ENCODE measurements around the gene GNG11.
"Not testable (repeated sequence)": the region's sequence is repeated elsewhere in the genome, so short reads cannot be mapped to it uniquely, and the experiment has no call there.

Gene GNG11

GRCh38 chr7:93913197-93913596 lies 8.3 kb upstream of the GNG11 start:
- no peak for DNase-seq

DNA sequence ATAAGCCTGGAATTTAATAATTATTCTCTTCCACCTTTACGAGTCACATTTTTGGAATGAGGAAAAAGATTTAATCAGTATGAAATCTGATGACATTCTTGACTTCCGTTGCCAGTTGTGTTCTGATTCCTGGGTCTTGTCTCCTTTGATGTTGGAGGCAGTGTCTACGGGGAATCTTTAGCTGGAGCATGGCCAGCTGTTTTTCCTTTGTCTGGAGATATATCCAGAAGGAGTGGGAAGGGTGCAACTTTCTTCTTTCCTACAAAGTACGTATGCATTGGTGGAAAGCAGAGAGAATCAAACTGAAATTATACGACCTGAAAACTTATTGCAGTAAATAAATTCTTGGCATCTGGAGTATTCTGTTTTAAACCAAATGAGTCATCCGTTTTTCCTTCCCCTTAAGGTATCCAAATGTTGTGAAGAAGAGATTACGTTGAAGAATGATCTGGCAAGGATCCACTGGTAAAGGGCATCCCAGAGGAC lies 6.9 kb upstream of the GNG11 start:
- DNase-seq, result no peak

DNA sequence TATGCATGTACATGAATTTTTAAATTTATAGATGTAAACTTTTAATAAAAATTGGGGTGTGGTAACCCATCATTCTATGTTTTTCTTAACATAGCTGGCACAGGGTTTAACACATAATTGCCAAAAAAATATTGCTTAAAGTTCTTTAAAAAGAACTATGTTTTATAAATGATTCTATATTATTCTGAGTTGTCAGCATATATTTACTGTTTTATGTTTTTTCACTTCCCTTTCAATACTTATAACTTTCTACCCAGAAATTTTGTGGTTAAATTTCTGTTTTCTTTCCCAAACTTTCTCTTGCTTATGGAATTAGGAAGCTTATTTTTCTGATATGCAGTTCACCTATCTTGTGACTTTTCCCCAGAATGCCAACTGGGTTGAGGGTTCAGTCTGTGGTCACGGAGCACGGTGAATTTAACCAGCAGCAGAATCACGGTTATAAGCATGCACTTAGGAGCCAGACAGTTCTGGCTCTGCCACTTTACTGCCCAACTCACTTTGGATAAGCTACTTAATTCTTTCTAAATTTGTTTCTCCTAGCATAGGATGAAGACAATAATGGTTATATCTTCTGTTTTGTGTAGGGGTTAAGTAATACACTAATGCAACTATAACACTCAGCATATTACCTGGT lies 6.2 kb upstream of the GNG11 start:
- DNase-seq, result not testable (repeated sequence)

GRCh38 chr7:93915888-93916287 lies 5.6 kb upstream of the GNG11 start:
- DNase-seq, result not testable (repeated sequence)

DNA sequence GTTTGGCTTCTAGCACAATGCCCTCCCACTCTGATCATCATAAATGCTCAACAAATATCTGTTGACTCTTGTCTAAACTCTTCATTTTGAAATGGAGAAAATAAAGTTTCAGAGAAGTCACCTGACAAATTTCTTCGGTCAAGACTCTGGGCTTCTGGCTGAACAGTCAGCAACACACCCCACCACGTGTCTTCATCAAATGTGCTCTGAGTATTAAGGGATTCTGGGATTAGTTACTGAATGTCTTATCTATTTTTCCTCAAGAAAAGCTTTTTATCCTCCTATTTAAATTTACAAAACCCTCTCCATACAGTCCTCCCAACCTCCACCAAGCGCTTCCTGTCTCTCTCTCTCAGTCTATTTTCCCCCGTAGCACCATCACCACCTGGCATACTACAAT lies 5.2 kb upstream of the GNG11 start:
- not testable (repeated sequence) for DNase-seq

GRCh38 chr7:93920496-93921182 lies 896 bp upstream of the GNG11 start:
- no peak for DNase-seq

DNA sequence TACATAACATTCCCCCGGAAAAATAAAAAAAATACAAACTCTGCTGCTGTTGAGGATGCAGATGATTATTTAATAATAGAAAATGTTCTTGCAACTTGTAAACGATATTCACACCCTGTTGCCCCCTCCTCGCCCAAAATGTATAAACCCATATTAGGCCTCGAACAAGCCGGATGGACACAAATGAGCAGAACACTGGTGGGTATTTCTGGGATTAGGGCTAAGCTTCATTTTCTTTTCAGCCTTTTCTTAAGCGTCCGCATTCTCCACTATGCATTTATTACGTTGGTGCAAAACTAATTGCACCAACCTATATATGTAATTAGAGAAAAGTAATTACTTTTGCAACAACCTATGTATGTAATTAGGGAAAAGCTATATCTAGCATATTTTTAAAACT lies 349 bp upstream of the GNG11 start:
- DNase-seq, result no peak

GRCh38 chr7:93923296-93923695 lies 1.8 kb downstream of the GNG11 start:
- no peak for DNase-seq

- DNase-seq, result no peak
Observed at GRCh38 chr7:93923942-93924341, 2.4 kb downstream of the GNG11 start.

- no peak for DNase-seq
Observed at GRCh38 chr7:93926800-93927199, 5.3 kb downstream of the GNG11 start.

GRCh38 chr7:93927585-93927984 lies 6.0 kb downstream of the GNG11 start:
- DNase-seq, result no peak

DNA sequence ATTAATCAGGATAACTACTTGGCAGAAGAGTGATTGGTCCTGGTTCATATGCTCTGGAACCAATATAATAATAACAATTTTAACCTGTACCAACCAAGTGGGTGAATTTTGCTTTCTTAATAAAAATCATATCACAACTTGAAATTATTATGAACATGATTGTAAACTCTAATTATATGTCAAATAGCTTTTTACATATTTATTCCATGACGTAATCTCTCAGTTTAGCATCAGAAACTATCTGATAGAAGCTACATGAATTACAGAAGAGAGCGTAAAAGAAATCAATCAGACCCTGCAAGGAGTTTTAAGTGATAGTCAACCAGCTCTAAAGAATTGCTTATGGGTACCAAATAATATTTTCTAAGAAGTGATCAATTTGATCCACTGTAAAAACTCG lies 10.1 kb downstream of the GNG11 start:
- DNase-seq, result no peak

GRCh38 chr7:93933156-93933555 lies 11.6 kb downstream of the GNG11 start:
- no peak for DNase-seq

GRCh38 chr7:93935102-93935501 lies 13.6 kb downstream of the GNG11 start:
- DNase-seq, result no peak

DNA sequence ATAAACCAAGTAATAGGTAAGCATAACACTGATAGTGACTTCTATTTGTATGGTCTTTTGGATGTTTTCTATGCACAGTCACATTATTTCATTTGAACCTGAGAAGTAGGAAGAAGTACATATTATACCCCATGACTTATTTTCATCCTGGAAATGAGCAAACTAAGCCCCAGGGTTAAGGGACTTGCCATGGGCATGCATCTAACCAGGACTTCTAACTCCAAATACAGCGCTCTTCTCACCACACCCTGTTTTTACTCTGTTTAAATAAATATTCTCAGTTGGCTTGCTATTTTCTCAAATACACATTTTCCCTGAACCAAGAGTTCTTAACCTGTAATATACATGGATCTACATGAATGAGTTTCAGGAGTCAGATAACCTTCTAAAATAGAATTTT lies 16.3 kb downstream of the GNG11 start:
- DNase-seq, result no peak

DNA sequence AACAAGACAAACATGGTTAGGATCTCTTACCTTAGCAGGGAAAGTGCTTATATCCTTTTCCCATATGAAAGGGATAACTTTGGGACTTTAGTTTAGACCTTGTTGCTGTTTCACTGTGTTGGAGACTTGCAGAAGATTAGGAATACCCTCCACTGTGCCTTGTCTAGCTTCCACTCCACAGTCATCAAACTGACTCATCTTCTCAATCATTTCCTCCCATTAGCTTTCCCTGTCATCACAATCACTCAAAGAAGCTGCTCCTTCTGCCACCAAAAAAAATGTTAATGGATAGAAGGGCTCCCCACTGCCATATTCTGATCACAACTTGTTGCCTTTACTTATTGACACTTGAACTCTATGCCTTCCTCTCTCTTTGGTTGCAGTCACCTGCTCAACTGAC lies 16.8 kb downstream of the GNG11 start:
- DNase-seq, result no peak

- DNase-seq, result no peak
Observed at GRCh38 chr7:93941945-93942344, 20.4 kb downstream of the GNG11 start.

- no peak for DNase-seq
Observed at GRCh38 chr7:93943816-93944540, 22.4 kb downstream of the GNG11 start.

- DNase-seq, result no peak
Observed at GRCh38 chr7:93944673-93945072, 23.1 kb downstream of the GNG11 start.

DNA sequence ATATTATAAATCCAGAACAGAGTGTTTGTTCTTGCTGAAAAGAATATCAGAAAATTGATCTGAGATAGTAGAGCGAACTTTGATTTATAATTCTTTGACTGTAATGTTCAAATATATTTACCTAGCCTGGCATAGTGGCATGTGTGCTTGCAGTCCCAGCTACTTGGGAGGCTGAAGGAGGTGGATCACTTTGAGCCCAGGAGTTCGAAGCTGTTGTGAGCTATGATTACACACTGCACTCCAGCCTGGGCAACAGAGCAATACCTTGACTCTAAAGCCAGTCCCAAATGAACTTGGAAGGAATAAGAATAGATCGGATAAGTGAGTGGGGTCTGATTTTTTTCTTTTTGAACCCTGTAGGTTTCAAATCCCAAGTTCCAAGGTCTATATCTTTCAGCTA lies 23.5 kb downstream of the GNG11 start:
- no peak for DNase-seq

DNA sequence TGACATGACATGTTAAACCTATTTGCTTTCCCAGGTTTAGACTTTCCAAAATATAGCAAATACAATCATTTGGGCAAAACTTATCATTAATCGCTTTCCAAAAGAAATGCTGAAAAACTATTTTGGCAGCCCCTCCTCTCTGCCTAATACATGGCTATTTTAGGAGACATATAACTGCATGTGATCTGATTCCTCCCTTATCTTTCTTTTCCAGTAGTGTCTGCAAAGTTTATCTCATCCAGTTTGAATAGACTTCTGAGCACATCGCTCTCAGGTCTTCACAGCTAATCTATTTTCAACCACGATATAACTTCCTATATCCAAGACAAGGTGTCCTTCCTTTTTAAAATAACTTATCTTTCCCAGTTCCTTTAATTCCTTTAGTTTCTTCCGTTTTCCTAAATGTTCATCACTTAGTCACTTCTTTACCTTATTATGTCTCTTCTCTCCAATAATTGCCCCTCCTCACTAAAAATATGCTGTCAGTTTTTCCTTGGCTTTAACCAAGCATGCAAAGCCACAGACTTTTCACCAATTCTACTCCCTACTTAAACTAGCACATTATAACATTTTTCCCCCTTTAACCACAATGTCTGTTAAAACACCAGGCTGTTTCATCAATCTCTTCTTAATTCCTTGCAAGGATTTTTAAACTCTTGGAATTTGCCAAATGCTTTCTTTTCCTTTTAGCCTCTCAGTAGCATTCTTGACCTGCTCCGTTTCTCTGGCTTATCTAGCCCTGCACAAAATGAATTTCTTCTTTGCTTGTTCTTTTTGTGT lies 24.4 kb downstream of the GNG11 start:
- no peak for DNase-seq

- no peak for DNase-seq
Observed at GRCh38 chr7:93948106-93948505, 26.6 kb downstream of the GNG11 start.

DNA sequence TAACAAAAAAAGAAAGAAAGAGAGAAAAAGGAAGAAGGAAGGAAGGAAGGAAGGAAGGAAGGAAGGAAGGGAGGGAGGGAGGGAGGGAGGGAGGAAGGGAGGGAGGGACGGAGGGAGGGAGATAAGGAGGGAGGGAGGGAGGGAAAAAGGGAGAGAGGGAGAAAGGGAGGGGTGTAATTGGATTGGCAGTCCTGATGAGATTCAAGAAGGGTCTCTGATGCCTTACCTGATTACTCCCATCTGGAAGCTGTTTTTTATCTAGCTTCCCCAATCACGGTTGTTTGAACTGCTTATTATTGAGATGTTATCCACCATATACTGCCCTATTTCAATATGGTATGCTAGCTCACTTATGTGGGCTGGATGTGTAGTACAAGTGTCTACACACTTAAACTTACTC lies 27.3 kb downstream of the GNG11 start:
- no peak for DNase-seq

All from NCI-H1105 treated with DMSO at 0.1 percent for 48 hours (cell line).